ENCODE results near the gene RPL36.

The RPL36 gene

GRCh38 chr19:5690125-5690954 is at the start of gene RPL36:
RPL36 (plus strand) TSS chr19:5690295; CDS start chr19:5690508, 213 bp downstream.
- Histone ChIP-seq H3K27me3 (ENCODE audit: control insufficient read depth in 1 of 2, insufficient read depth in 2 of 2, low read length in 2 of 2) (no peaks in the 10 kb centered on the region), H3K27ac (ENCODE audit: low read depth, low read length) (peak within 1 kb of the TSS; percentile 70), H3K4me3 (ENCODE audit: low read depth in 1 of 2, low read length in 2 of 2) (peak within 1 kb of the TSS; percentile 92 to 95), H3K9ac (ENCODE audit: low read depth in 1 of 2, low read length in 2 of 2) (peak within 1 kb of the TSS; percentile 73 to 86), H3K36me3 (ENCODE audit: control insufficient read depth in 1 of 2, insufficient read depth in 2 of 2, low read length in 2 of 2) (peaks cover 29 to 38% of the 10 kb centered on the region in 2 donors), H3K9me3 (ENCODE audit: control insufficient read depth in 1 of 2, low read length in 2 of 2) (no peaks in the 10 kb centered on the region), H3K4me1 (ENCODE audit: control insufficient read depth in 1 of 2, insufficient read depth in 2 of 2, low read length in 2 of 2) (peaks cover 13 to 18% of the 10 kb centered on the region in 2 donors)

- Histone ChIP-seq H3K9ac (ENCODE audit: low read depth in 1 of 2, low read length in 2 of 2) (no peak overlapping the region), H3K4me3 (ENCODE audit: low read depth in 1 of 2, low read length in 2 of 2) (no peak overlapping the region), H3K27ac (ENCODE audit: low read depth, low read length) (no peak overlapping the region), H3K4me1 (ENCODE audit: control insufficient read depth in 1 of 2, insufficient read depth in 2 of 2, low read length in 2 of 2) (no peaks in the 10 kb centered on the region), H3K36me3 (ENCODE audit: control insufficient read depth in 1 of 2, insufficient read depth in 2 of 2, low read length in 2 of 2) (peaks cover 33 to 52% of the 10 kb centered on the region in 2 donors), H3K9me3 (ENCODE audit: control insufficient read depth in 1 of 2, low read length in 2 of 2) (no peaks in the 10 kb centered on the region), H3K27me3 (ENCODE audit: control insufficient read depth in 1 of 2, insufficient read depth in 2 of 2, low read length in 2 of 2) (no peaks in the 10 kb centered on the region)
These were observed 48.9 kb upstream of the RPL36 start for GRCh38 chr19:5641171-5641570.

- H3K27ac ChIP-seq (ENCODE audit: low read depth, low read length) = no peak overlapping the region
- H3K9ac ChIP-seq (ENCODE audit: low read depth in 1 of 2, low read length in 2 of 2) = no peak overlapping the region
- H3K27me3 ChIP-seq (ENCODE audit: control insufficient read depth in 1 of 2, insufficient read depth in 2 of 2, low read length in 2 of 2) = no peaks in the 10 kb centered on the region
- H3K36me3 ChIP-seq (ENCODE audit: control insufficient read depth in 1 of 2, insufficient read depth in 2 of 2, low read length in 2 of 2) = peaks cover 43 to 63% of the 10 kb centered on the region in 2 donors
- no peaks in the 10 kb centered on the region for H3K4me1 ChIP-seq (ENCODE audit: control insufficient read depth in 1 of 2, insufficient read depth in 2 of 2, low read length in 2 of 2)
- H3K9me3 ChIP-seq (ENCODE audit: control insufficient read depth in 1 of 2, low read length in 2 of 2) = no peaks in the 10 kb centered on the region
- H3K4me3 ChIP-seq (ENCODE audit: low read depth in 1 of 2, low read length in 2 of 2) = no peak overlapping the region
These were observed 47.9 kb upstream of the RPL36 start for GRCh38 chr19:5642204-5642603.

- no peaks in the 10 kb centered on the region for H3K27me3 ChIP-seq (ENCODE audit: control insufficient read depth in 1 of 2, insufficient read depth in 2 of 2, low read length in 2 of 2)
- no peak overlapping the region for H3K4me3 ChIP-seq (ENCODE audit: low read depth in 1 of 2, low read length in 2 of 2)
- H3K9ac ChIP-seq (ENCODE audit: low read depth in 1 of 2, low read length in 2 of 2) = no peak overlapping the region
- no peaks in the 10 kb centered on the region for H3K9me3 ChIP-seq (ENCODE audit: control insufficient read depth in 1 of 2, low read length in 2 of 2)
- no peaks in the 10 kb centered on the region for H3K4me1 ChIP-seq (ENCODE audit: control insufficient read depth in 1 of 2, insufficient read depth in 2 of 2, low read length in 2 of 2)
- peaks cover 46 to 66% of the 10 kb centered on the region in 2 donors for H3K36me3 ChIP-seq (ENCODE audit: control insufficient read depth in 1 of 2, insufficient read depth in 2 of 2, low read length in 2 of 2)
- no peak overlapping the region for H3K27ac ChIP-seq (ENCODE audit: low read depth, low read length)
These were observed 47.0 kb upstream of the RPL36 start for GRCh38 chr19:5643060-5643459.

GRCh38 chr19:5644037-5644436 is 46.1 kb upstream of the RPL36 start:
- Histone ChIP-seq H3K9me3 (ENCODE audit: control insufficient read depth in 1 of 2, low read length in 2 of 2) (no peaks in the 10 kb centered on the region), H3K9ac (ENCODE audit: low read depth in 1 of 2, low read length in 2 of 2) (no peak overlapping the region), H3K36me3 (ENCODE audit: control insufficient read depth in 1 of 2, insufficient read depth in 2 of 2, low read length in 2 of 2) (peaks cover 51 to 73% of the 10 kb centered on the region in 2 donors), H3K4me1 (ENCODE audit: control insufficient read depth in 1 of 2, insufficient read depth in 2 of 2, low read length in 2 of 2) (no peaks in the 10 kb centered on the region), H3K4me3 (ENCODE audit: low read depth in 1 of 2, low read length in 2 of 2) (no peak overlapping the region), H3K27me3 (ENCODE audit: control insufficient read depth in 1 of 2, insufficient read depth in 2 of 2, low read length in 2 of 2) (no peaks in the 10 kb centered on the region), H3K27ac (ENCODE audit: low read depth, low read length) (no peak overlapping the region)

GRCh38 chr19:5645409-5645808 is 44.7 kb upstream of the RPL36 start:
- Histone ChIP-seq H3K27ac (ENCODE audit: low read depth, low read length) (no peak overlapping the region), H3K4me3 (ENCODE audit: low read depth in 1 of 2, low read length in 2 of 2) (no peak overlapping the region), H3K27me3 (ENCODE audit: control insufficient read depth in 1 of 2, insufficient read depth in 2 of 2, low read length in 2 of 2) (no peaks in the 10 kb centered on the region), H3K4me1 (ENCODE audit: control insufficient read depth in 1 of 2, insufficient read depth in 2 of 2, low read length in 2 of 2) (no peaks in the 10 kb centered on the region), H3K9me3 (ENCODE audit: control insufficient read depth in 1 of 2, low read length in 2 of 2) (no peaks in the 10 kb centered on the region), H3K36me3 (ENCODE audit: control insufficient read depth in 1 of 2, insufficient read depth in 2 of 2, low read length in 2 of 2) (peaks cover 60 to 81% of the 10 kb centered on the region in 2 donors), H3K9ac (ENCODE audit: low read depth in 1 of 2, low read length in 2 of 2) (no peak overlapping the region)

- Histone ChIP-seq H3K36me3 (ENCODE audit: control insufficient read depth in 1 of 2, insufficient read depth in 2 of 2, low read length in 2 of 2) (peaks cover 67 to 86% of the 10 kb centered on the region in 2 donors), H3K4me1 (ENCODE audit: control insufficient read depth in 1 of 2, insufficient read depth in 2 of 2, low read length in 2 of 2) (no peaks in the 10 kb centered on the region), H3K4me3 (ENCODE audit: low read depth in 1 of 2, low read length in 2 of 2) (no peak overlapping the region), H3K9me3 (ENCODE audit: control insufficient read depth in 1 of 2, low read length in 2 of 2) (no peaks in the 10 kb centered on the region), H3K27me3 (ENCODE audit: control insufficient read depth in 1 of 2, insufficient read depth in 2 of 2, low read length in 2 of 2) (no peaks in the 10 kb centered on the region), H3K9ac (ENCODE audit: low read depth in 1 of 2, low read length in 2 of 2) (no peak overlapping the region), H3K27ac (ENCODE audit: low read depth, low read length) (no peak overlapping the region)
These were observed 43.4 kb upstream of the RPL36 start for GRCh38 chr19:5646703-5647102.

- H3K27ac ChIP-seq (ENCODE audit: low read depth, low read length) = no peak overlapping the region
- peaks cover 70 to 86% of the 10 kb centered on the region in 2 donors for H3K36me3 ChIP-seq (ENCODE audit: control insufficient read depth in 1 of 2, insufficient read depth in 2 of 2, low read length in 2 of 2)
- H3K4me1 ChIP-seq (ENCODE audit: control insufficient read depth in 1 of 2, insufficient read depth in 2 of 2, low read length in 2 of 2) = no peaks in the 10 kb centered on the region
- no peaks in the 10 kb centered on the region for H3K27me3 ChIP-seq (ENCODE audit: control insufficient read depth in 1 of 2, insufficient read depth in 2 of 2, low read length in 2 of 2)
- no peak overlapping the region for H3K4me3 ChIP-seq (ENCODE audit: low read depth in 1 of 2, low read length in 2 of 2)
- H3K9ac ChIP-seq (ENCODE audit: low read depth in 1 of 2, low read length in 2 of 2) = no peak overlapping the region
- H3K9me3 ChIP-seq (ENCODE audit: control insufficient read depth in 1 of 2, low read length in 2 of 2) = no peaks in the 10 kb centered on the region
These were observed 41.6 kb upstream of the RPL36 start for GRCh38 chr19:5648464-5648863.

- peaks cover 0 to 6% of the 10 kb centered on the region in 2 donors for H3K4me1 ChIP-seq (ENCODE audit: control insufficient read depth in 1 of 2, insufficient read depth in 2 of 2, low read length in 2 of 2)
- H3K4me3 ChIP-seq (ENCODE audit: low read depth in 1 of 2, low read length in 2 of 2) = no peak overlapping the region
- no peaks in the 10 kb centered on the region for H3K9me3 ChIP-seq (ENCODE audit: control insufficient read depth in 1 of 2, low read length in 2 of 2)
- H3K27ac ChIP-seq (ENCODE audit: low read depth, low read length) = no peak overlapping the region
- peaks cover 64 to 80% of the 10 kb centered on the region in 2 donors for H3K36me3 ChIP-seq (ENCODE audit: control insufficient read depth in 1 of 2, insufficient read depth in 2 of 2, low read length in 2 of 2)
- no peaks in the 10 kb centered on the region for H3K27me3 ChIP-seq (ENCODE audit: control insufficient read depth in 1 of 2, insufficient read depth in 2 of 2, low read length in 2 of 2)
- H3K9ac ChIP-seq (ENCODE audit: low read depth in 1 of 2, low read length in 2 of 2) = no peak overlapping the region
These were observed 38.7 kb upstream of the RPL36 start for GRCh38 chr19:5651361-5651760.

GRCh38 chr19:5652261-5652660 is 37.8 kb upstream of the RPL36 start:
- Histone ChIP-seq H3K4me1 (ENCODE audit: control insufficient read depth in 1 of 2, insufficient read depth in 2 of 2, low read length in 2 of 2) (peaks cover 0 to 6% of the 10 kb centered on the region in 2 donors), H3K36me3 (ENCODE audit: control insufficient read depth in 1 of 2, insufficient read depth in 2 of 2, low read length in 2 of 2) (peaks cover 59 to 79% of the 10 kb centered on the region in 2 donors), H3K9me3 (ENCODE audit: control insufficient read depth in 1 of 2, low read length in 2 of 2) (no peaks in the 10 kb centered on the region), H3K27ac (ENCODE audit: low read depth, low read length) (no peak overlapping the region), H3K9ac (ENCODE audit: low read depth in 1 of 2, low read length in 2 of 2) (no peak overlapping the region), H3K4me3 (ENCODE audit: low read depth in 1 of 2, low read length in 2 of 2) (no peak overlapping the region), H3K27me3 (ENCODE audit: control insufficient read depth in 1 of 2, insufficient read depth in 2 of 2, low read length in 2 of 2) (no peaks in the 10 kb centered on the region)
